ENCODE data around the gene ARVCF. TPM values are rescaled to one million over a fixed set of nuclear protein-coding genes. Genes with fewer than 3 reads are reported as not detected.

The ARVCF gene
- polyA plus RNA-seq, 1 of the 3 experiments (the other 2 are of a cell fraction) = 27.4 TPM

DNA sequence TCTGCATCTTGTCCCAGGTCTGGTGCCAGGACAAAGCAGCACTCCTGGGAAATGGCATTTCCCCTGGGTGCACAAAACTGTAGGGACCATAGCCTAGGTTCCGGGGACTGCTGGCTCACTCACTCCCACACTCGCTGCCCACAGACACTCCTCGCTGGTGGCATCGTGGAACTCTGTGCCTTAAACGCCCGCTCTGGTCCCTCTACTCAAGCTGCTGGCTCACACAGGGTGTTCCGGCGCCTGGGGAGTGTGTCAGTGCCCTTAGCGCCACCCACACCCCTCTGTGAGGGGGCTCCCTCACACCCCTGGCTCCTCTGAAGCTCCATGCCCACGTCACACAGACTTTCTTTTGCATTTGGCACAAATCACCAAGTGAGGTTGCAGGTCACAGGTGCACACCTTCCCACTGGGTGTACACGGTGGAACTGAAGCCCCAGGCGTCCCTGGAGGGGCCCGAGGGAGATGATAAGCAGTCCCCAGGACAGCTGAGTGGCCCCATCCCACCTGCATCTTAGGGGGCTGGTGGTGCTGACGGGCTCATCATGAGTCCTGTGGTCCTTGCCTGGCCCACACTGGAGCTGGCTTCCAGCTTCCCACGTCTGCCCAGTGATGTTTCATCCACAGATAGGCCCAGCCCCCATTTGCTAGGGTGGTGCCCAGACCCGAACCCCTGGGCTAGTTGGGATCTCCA lies 40.2 kb upstream of the ARVCF start:
- POLR2A ChIA-PET = no interaction called here

More for the DNA sequence above, 40.2 kb upstream of the ARVCF start:
- H3K27me3 ChIP-seq (ENCODE audit: insufficient read depth) = no peaks in the 10 kb centered on the region
- H3K27ac ChIP-seq (ENCODE audit: low read depth in 2 of 2, low read length in 1 of 2) = no peak overlapping the region
- H3K79me2 ChIP-seq (ENCODE audit: insufficient read depth) = no peaks in the 10 kb centered on the region
- no peaks in the 10 kb centered on the region for H4K20me1 ChIP-seq (ENCODE audit: insufficient read depth)
- DNase-seq = no peak
- peaks cover 2% of the 10 kb centered on the region for H3F3A ChIP-seq (replicated peaks; ENCODE audit: insufficient read depth)
- CTCF ChIA-PET = no interaction called here
- H3K36me3 ChIP-seq (replicated peaks in 1 of 2; ENCODE audit: control insufficient read depth in 1 of 2, insufficient read depth in 2 of 2, low read length in 1 of 2) = peaks cover 0 to 8% of the 10 kb centered on the region in 2 experiments
- TF ChIP-seq TEAD4 (IDR thresholded peaks at IDR 0.05; ENCODE audit: borderline replicate concordance, insufficient read depth) = no peak
- no peak for TF ChIP-seq FOSL2 (IDR thresholded peaks at IDR 0.05; ENCODE audit: borderline replicate concordance, low read depth)
- TF ChIP-seq, protein P1, sequence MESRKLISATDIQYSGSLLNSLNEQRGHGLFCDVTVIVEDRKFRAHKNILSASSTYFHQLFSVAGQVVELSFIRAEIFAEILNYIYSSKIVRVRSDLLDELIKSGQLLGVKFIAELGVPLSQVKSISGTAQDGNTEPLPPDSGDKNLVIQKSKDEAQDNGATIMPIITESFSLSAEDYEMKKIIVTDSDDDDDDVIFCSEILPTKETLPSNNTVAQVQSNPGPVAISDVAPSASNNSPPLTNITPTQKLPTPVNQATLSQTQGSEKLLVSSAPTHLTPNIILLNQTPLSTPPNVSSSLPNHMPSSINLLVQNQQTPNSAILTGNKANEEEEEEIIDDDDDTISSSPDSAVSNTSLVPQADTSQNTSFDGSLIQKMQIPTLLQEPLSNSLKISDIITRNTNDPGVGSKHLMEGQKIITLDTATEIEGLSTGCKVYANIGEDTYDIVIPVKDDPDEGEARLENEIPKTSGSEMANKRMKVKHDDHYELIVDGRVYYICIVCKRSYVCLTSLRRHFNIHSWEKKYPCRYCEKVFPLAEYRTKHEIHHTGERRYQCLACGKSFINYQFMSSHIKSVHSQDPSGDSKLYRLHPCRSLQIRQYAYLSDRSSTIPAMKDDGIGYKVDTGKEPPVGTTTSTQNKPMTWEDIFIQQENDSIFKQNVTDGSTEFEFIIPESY (IDR thresholded peaks at IDR 0.05; ENCODE audit: borderline replicate concordance, low read depth) = no peak
- no peak for TF ChIP-seq FOXJ3 (CRISPR knock-in tag; IDR thresholded peaks at IDR 0.05)
- TF ChIP-seq SMC3 (IDR thresholded peaks at IDR 0.05; ENCODE audit: low read depth, low read length) = no peak
- no peak for TF ChIP-seq FOXM1 (IDR thresholded peaks at IDR 0.05; ENCODE audit: low read depth)
- TF ChIP-seq, protein P2, sequence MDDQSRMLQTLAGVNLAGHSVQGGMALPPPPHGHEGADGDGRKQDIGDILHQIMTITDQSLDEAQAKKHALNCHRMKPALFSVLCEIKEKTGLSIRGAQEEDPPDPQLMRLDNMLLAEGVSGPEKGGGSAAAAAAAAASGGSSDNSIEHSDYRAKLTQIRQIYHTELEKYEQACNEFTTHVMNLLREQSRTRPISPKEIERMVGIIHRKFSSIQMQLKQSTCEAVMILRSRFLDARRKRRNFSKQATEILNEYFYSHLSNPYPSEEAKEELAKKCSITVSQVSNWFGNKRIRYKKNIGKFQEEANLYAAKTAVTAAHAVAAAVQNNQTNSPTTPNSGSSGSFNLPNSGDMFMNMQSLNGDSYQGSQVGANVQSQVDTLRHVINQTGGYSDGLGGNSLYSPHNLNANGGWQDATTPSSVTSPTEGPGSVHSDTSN (IDR thresholded peaks at IDR 0.05) = no peak
- TF ChIP-seq, protein P3, sequence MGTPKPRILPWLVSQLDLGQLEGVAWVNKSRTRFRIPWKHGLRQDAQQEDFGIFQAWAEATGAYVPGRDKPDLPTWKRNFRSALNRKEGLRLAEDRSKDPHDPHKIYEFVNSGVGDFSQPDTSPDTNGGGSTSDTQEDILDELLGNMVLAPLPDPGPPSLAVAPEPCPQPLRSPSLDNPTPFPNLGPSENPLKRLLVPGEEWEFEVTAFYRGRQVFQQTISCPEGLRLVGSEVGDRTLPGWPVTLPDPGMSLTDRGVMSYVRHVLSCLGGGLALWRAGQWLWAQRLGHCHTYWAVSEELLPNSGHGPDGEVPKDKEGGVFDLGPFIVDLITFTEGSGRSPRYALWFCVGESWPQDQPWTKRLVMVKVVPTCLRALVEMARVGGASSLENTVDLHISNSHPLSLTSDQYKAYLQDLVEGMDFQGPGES (IDR thresholded peaks at IDR 0.05; ENCODE audit: low read depth, low read length) = no peak
- no peak for TF ChIP-seq TAF1 (IDR thresholded peaks at IDR 0.05; ENCODE audit: borderline replicate concordance, low read depth, low read length)
- TF ChIP-seq SIN3A (IDR thresholded peaks at IDR 0.05; ENCODE audit: borderline replicate concordance, low read depth, low read length) = no peak
- no peak for TF ChIP-seq POLR2AphosphoS5 (IDR thresholded peaks at IDR 0.05; ENCODE audit: low read depth, low read length)
- TF ChIP-seq NRF1 (IDR thresholded peaks at IDR 0.05; ENCODE audit: low read depth, low read length) = no peak
- TF ChIP-seq RXRA (IDR thresholded peaks at IDR 0.05; ENCODE audit: borderline replicate concordance, low read depth) = no peak
- TF ChIP-seq, protein P4, sequence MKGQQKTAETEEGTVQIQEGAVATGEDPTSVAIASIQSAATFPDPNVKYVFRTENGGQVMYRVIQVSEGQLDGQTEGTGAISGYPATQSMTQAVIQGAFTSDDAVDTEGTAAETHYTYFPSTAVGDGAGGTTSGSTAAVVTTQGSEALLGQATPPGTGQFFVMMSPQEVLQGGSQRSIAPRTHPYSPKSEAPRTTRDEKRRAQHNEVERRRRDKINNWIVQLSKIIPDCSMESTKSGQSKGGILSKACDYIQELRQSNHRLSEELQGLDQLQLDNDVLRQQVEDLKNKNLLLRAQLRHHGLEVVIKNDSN (IDR thresholded peaks at IDR 0.05; ENCODE audit: borderline replicate concordance, low read depth) = no peak
- TF ChIP-seq CHD2 (IDR thresholded peaks at IDR 0.05; ENCODE audit: low read length, partially characterized antibody) = no peak
- TF ChIP-seq, protein P5, sequence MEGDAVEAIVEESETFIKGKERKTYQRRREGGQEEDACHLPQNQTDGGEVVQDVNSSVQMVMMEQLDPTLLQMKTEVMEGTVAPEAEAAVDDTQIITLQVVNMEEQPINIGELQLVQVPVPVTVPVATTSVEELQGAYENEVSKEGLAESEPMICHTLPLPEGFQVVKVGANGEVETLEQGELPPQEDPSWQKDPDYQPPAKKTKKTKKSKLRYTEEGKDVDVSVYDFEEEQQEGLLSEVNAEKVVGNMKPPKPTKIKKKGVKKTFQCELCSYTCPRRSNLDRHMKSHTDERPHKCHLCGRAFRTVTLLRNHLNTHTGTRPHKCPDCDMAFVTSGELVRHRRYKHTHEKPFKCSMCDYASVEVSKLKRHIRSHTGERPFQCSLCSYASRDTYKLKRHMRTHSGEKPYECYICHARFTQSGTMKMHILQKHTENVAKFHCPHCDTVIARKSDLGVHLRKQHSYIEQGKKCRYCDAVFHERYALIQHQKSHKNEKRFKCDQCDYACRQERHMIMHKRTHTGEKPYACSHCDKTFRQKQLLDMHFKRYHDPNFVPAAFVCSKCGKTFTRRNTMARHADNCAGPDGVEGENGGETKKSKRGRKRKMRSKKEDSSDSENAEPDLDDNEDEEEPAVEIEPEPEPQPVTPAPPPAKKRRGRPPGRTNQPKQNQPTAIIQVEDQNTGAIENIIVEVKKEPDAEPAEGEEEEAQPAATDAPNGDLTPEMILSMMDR (IDR thresholded peaks at IDR 0.05) = no peak
- WGBS (ENCODE audit: low lambda C conversion rate) = 90% methylated on average over 10 of the region's 16 CpGs
- no peak overlapping the region for H2AFZ ChIP-seq (ENCODE audit: low read depth)
- H3K9me2 ChIP-seq = no peaks in the 10 kb centered on the region
- H3K9ac ChIP-seq = no peak overlapping the region
- H3K9me3 ChIP-seq = no peaks in the 10 kb centered on the region
- H3K4me3 ChIP-seq (ENCODE audit: low read depth in 2 of 2, low read length in 1 of 2) = no peak overlapping the region
- no peak overlapping the region for H3K4me2 ChIP-seq
- H3K4me1 ChIP-seq (ENCODE audit: control insufficient read depth in 1 of 2, insufficient read depth in 2 of 2, low read depth in 1 of 2, low read length in 1 of 2) = no peaks in the 10 kb centered on the region

Data from SK-N-SH (cell line).